ENCODE measurements around the gene NSD2.
"Not testable (repeated sequence)": the region's sequence is repeated elsewhere in the genome, so short reads cannot be mapped to it uniquely, and the experiment has no call there.

The NSD2 gene

GRCh38 chr4:1985780-1986577, 114.8 kb downstream of the NSD2 start:
- no peak for DNase-seq (ENCODE audit: low read depth)

DNA sequence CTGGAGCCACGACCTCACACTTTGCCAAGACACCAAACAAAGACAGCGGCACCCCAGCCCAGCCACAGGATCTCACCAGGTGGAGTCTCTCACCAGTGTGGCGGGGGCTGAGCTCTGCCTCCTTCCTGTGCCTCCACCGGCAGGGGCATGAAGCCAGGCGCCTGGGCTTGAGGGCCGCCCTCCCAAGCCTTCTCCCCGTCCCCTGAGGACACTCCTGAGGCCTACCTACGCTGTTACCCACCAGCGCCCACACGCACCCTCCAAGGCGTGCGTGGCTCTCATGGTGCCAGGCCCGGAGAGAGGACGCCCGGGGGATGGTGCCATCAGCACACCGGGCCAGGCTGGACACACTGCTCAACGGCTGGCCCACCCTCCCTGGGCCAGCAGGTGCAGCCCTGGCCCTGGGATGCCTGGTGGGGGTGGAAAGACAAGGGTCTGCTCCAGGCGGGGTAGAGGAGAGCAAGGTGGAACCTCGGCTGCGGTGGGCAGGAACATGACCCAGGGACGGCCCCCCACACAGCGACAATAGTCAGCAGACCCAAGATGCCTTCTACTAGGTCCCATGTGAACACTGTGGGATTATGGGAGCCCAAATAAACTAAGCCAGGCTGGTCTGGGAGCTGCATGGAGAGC, 115.5 kb downstream of the NSD2 start:
- no peak for DNase-seq (ENCODE audit: low read depth)

GRCh38 chr4:1987296-1987695, 116.1 kb downstream of the NSD2 start:
- no peak for DNase-seq (ENCODE audit: low read depth)

- DNase-seq (ENCODE audit: low read depth): no peak
These were observed 116.6 kb downstream of the NSD2 start for GRCh38 chr4:1987721-1988326.

DNA sequence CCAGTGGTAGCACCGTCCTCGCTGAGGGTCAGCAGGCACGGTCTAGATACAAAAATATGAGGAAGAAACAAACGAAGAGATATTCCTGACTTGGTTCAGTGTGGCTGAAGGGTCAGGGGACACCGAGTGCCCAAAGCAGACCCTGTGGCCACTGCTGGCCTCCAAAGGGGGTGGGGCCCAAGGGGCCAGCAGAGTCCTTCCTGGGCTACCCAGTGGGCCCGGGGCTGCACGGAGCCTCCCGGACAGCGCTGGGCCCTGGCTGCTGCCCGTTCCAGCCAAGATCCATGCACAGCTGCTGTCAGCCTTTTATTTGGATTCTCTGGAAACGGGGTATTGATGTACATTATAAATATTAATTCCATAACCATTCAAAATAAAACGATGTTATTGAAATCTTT, 117.1 kb downstream of the NSD2 start:
- no peak for DNase-seq (ENCODE audit: low read depth)

DNA sequence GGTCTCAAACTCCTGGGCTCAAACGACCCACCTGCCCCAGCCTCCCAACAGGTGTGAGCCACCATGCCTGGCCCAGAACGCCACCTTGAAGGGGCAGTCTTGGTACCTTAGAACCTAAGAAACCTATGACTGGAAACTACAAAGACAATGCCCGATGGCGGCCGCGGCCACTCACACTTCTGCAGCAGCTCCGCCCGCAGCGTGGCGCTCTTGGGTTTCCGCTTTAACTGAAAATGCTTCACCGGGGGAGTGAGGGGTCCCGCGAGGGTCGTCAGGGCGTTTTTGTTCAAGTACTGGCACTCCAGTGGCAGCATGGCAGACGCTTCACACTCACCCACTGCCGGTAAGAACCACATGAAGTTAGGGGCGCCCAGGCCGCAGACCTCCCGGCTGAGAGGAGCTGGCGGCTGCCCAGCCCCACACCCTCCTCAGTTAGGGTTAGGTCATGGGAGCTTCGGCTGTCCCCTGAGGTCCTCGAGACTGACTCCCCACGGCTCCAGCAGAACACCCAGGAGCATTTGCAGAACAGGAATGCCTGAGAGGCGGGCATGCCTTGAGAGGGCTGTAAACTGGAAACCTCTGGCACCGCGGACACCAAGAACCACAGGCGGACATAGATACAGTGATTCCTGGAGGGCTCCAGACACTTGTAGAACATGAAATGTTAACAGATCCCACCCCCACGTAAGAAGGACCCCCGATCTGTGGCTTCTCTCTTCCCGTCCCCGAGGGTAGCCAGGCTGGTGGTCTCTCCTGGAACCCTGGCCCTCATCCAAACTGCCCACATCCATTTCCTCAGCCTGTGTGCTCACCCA, 118.5 kb downstream of the NSD2 start:
- no peak for DNase-seq (ENCODE audit: low read depth)

GRCh38 chr4:1990348-1990645, 119.1 kb downstream of the NSD2 start:
- DNase-seq (ENCODE audit: low read depth): no peak

DNA sequence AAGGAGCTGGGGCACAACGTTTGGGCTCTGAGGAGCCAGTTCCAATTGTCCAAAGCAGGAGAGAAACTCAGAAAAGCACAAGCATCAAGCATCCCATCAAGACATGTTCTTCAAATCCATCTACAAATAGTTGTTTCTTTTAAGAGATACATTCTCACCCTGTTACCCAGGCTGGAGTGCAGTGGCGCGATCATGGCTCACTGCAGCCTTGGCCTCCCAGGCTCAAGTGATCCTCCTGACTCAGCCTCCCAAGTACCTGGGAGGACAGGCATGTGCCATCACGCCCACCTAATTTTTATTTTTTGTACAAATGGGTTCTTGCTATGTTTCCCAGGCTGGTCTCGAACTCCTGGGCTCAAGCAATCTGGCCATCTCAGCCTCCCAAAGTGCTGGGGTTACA, 119.5 kb downstream of the NSD2 start:
- DNase-seq (ENCODE audit: low read depth): no peak

GRCh38 chr4:1991087-1991486, 119.9 kb downstream of the NSD2 start:
- DNase-seq (ENCODE audit: low read depth): no peak

- no peak for DNase-seq (ENCODE audit: low read depth)
These were observed 120.6 kb downstream of the NSD2 start for GRCh38 chr4:1991596-1992434.

DNA sequence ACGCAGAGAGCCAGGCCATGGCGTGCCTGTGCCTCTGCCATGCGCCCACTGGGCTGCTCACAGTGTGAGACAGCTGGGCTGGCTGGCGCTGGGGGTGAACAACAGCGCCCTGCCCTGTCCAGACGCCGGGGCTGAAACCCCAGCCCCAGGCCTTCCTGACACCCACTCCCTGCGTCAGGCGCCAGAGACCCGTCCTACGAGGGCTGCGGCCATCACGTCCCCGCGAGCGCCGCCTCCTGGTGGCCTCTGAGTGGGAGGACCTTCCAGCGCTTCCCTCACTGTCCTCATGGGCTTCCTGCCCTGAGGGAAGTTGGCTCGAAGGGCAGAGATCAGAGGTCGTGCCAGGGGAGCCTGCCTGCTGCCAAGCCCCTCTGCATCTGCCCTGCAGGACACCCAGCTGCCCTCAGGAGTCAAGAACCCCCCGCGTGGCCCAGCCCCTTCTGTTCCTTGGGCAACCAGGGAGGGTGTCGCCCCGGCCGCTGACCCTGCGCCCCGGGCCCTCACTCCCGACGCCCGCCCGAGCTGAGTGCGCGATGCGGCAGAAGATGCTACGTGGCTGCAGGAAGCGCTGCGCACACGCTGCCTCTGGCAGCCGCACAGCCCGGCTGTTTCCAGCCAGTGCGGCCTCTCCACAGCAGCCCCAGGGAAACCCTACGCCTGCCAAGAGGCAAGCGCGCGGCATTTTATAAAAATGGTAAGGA, 121.4 kb downstream of the NSD2 start:
- no peak for DNase-seq (ENCODE audit: low read depth)

DNA sequence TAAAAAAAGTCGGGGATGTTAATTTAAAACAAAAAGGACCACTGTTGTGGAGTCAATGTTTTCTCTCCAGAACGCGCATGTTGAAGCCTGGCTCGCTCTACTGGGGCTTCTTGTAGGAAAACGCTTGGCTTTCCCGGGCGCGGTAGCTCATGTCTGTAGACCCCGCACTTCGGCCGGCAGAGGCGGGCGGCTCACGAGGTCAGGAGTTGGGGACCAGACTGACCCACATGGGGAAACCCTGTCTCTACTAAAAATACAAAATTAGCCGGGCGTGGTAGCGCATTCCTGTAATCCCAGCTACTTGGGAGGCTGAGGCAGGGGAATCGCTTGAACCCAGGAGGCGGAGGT, 122.0 kb downstream of the NSD2 start:
- DNase-seq (ENCODE audit: low read depth): no peak

- not testable (repeated sequence) for DNase-seq (ENCODE audit: low read depth)
These were observed 122.7 kb downstream of the NSD2 start for GRCh38 chr4:1993718-1994516.

- no peak for DNase-seq (ENCODE audit: low read depth)
These were observed 123.7 kb downstream of the NSD2 start for GRCh38 chr4:1994938-1995337.

DNA sequence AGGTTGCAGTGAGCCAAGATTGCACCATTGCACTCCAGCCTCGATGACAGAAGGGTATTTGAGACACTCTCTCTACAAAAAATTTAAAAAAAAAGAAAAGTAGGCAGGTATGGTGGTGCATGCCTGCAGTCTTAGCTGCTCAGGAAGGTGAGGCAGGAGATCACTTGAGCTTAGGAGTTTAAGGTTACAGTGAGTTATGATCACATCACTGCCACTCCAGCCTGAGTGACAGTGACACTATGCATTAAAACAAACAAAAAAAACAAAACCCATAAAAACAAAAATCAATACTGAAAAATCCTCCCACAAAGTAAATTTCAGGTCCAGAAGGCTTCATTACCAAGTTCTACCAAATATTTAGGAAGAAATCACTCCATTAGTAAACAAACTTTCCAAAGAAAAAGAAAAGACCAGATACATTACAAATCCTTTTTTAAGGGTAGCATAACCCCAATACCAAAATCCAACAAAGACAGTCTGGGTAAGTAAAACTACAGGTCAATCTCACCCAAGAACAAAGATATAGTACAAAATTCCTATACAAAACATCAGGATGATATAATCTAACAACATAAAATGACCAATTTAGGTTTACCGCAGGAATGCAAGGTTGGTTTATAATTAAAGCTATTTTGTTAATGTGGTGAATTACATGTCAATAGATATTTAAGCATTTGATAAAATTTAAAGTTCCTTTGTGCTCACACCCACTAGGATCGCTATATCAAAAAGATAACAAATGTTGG, 125.8 kb downstream of the NSD2 start:
- no peak for DNase-seq (ENCODE audit: low read depth)

DNA sequence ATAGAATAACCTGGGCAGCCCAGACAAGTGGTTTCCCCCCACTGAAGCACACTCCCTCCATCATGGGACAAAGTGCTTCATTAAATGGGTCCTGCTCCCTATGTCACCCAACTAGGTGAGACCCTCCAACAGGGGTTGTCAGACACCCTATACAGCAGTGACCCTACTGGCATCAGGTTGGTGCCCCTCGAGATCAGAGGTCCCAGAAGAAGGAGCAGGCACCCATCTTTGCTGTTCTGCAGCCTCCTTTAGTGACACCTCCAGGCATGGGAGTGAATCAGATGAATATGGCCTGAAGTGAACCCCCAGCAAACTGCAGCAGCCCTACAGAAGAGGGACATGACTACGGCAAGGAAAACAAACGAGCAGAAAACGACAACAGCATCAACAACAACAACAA, 126.5 kb downstream of the NSD2 start:
- DNase-seq (ENCODE audit: low read depth): no peak

GRCh38 chr4:1998296-1998695, 127.1 kb downstream of the NSD2 start:
- no peak for DNase-seq (ENCODE audit: low read depth)

DNA sequence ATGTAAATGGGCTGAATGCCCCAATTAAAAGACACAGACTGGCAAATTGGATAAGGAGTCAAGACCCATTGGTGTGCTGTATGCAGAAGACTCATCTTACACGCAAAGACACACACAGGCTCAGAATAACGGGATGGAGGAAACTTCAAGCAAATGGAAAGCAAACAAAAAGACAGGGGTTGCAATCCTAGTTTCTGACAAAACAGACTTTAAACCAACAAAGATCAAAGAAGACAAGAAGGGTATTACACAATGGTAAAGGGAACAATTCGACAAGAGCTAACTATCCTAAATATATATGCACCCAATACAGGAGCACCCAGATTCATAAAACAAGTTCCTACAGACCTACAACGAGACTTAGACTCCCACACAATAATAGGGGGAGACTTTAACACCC, 128.1 kb downstream of the NSD2 start:
- DNase-seq (ENCODE audit: low read depth): not testable (repeated sequence)

- DNase-seq (ENCODE audit: low read depth): not testable (repeated sequence)
These were observed 132.2 kb downstream of the NSD2 start for GRCh38 chr4:2003361-2003760.

- no peak for DNase-seq (ENCODE audit: low read depth)
These were observed 135.2 kb downstream of the NSD2 start for GRCh38 chr4:2006367-2006766.
